ENCODE data around the gene CLDN9. TPM values are rescaled to one million over a fixed set of nuclear protein-coding genes. Genes with fewer than 3 reads are reported as not detected.

The CLDN9 gene
- total and polyA plus RNA-seq, 4 donors: 0.05 to 0.32 (median 0.25) TPM

DNA sequence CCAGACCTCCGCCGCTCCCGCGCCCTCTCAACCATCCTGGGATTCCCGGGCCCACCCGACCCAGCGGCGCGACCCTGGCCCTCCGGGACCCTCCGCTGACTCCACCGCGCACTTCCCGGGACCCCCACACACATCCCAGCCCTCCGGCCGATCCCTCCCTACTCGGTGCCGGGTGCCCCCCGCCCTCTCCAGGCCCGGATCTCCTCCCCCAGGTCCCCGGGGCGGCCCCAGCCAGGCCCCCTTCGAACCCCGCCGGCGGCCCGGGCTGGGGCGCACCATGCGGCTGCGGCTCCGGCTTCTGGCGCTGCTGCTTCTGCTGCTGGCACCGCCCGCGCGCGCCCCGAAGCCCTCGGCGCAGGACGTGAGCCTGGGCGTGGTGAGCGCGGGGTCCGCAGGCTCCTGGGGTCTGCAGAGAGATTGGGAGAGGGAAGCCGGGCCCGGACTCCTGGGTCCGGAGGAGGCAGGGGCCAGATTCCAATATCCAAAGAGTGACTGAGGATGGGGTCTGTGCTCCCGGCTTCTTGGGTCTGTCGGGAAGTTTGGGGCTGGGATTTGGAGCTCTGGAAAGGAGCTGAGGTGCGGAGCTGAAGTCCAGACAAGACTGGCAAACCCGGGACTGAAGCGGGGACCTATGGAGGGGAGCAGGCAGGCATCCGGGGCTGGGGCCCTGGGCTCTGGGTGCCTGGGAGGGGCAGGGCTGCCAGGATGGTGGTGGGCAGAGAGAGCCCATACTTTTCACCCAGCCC lies 34.1 kb downstream of the CLDN9 start:
- no peaks in the 10 kb centered on the region for H3K36me3 ChIP-seq (ENCODE audit: control insufficient read depth in 4 of 4, insufficient read depth in 3 of 4, low read depth in 1 of 4, low read length in 3 of 4)
- no peaks in the 10 kb centered on the region for H3K9me3 ChIP-seq (ENCODE audit: control insufficient read depth in 4 of 4, low read length in 3 of 4)
- DNase-seq (ENCODE audit: low spot score): no peak
- 5% methylated on average over 54 of the region's 54 CpGs for WGBS
- peaks cover 0 to 6% (median 3%) of the 10 kb centered on the region in 4 donors for H3K27me3 ChIP-seq (ENCODE audit: control insufficient read depth in 4 of 4, insufficient read depth in 4 of 4, low read length in 3 of 4)
- H3K27ac ChIP-seq (ENCODE audit: low read depth in 1 of 2, low read length in 2 of 2): no peak overlapping the region
- TF ChIP-seq, protein P1, sequence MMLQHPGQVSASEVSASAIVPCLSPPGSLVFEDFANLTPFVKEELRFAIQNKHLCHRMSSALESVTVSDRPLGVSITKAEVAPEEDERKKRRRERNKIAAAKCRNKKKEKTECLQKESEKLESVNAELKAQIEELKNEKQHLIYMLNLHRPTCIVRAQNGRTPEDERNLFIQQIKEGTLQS (IDR thresholded peaks at IDR 0.05): no peak
- TF ChIP-seq TAF1 (conservative IDR thresholded peaks at IDR 0.05): no peak
- TF ChIP-seq, protein P2, sequence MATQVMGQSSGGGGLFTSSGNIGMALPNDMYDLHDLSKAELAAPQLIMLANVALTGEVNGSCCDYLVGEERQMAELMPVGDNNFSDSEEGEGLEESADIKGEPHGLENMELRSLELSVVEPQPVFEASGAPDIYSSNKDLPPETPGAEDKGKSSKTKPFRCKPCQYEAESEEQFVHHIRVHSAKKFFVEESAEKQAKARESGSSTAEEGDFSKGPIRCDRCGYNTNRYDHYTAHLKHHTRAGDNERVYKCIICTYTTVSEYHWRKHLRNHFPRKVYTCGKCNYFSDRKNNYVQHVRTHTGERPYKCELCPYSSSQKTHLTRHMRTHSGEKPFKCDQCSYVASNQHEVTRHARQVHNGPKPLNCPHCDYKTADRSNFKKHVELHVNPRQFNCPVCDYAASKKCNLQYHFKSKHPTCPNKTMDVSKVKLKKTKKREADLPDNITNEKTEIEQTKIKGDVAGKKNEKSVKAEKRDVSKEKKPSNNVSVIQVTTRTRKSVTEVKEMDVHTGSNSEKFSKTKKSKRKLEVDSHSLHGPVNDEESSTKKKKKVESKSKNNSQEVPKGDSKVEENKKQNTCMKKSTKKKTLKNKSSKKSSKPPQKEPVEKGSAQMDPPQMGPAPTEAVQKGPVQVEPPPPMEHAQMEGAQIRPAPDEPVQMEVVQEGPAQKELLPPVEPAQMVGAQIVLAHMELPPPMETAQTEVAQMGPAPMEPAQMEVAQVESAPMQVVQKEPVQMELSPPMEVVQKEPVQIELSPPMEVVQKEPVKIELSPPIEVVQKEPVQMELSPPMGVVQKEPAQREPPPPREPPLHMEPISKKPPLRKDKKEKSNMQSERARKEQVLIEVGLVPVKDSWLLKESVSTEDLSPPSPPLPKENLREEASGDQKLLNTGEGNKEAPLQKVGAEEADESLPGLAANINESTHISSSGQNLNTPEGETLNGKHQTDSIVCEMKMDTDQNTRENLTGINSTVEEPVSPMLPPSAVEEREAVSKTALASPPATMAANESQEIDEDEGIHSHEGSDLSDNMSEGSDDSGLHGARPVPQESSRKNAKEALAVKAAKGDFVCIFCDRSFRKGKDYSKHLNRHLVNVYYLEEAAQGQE (IDR thresholded peaks at IDR 0.05): no peak
- no peak for TF ChIP-seq HNF4A (conservative IDR thresholded peaks at IDR 0.05)
- no peak for TF ChIP-seq HNF4G (IDR thresholded peaks at IDR 0.05)
- no peak for TF ChIP-seq FOXA2 (IDR thresholded peaks at IDR 0.05)
- no peak for TF ChIP-seq SP1 (IDR thresholded peaks at IDR 0.05)
- TF ChIP-seq, protein P3, sequence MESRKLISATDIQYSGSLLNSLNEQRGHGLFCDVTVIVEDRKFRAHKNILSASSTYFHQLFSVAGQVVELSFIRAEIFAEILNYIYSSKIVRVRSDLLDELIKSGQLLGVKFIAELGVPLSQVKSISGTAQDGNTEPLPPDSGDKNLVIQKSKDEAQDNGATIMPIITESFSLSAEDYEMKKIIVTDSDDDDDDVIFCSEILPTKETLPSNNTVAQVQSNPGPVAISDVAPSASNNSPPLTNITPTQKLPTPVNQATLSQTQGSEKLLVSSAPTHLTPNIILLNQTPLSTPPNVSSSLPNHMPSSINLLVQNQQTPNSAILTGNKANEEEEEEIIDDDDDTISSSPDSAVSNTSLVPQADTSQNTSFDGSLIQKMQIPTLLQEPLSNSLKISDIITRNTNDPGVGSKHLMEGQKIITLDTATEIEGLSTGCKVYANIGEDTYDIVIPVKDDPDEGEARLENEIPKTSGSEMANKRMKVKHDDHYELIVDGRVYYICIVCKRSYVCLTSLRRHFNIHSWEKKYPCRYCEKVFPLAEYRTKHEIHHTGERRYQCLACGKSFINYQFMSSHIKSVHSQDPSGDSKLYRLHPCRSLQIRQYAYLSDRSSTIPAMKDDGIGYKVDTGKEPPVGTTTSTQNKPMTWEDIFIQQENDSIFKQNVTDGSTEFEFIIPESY (IDR thresholded peaks at IDR 0.05): no peak
- TF ChIP-seq JUND (IDR thresholded peaks at IDR 0.05): no peak
- TF ChIP-seq RXRA (IDR thresholded peaks at IDR 0.05): no peak
- peak overlapping the region in 1 of 3 donors; percentile 41 for H3K4me3 ChIP-seq (ENCODE audit: low read depth in 1 of 3, low read length in 3 of 3)
- peaks cover 0 to 14% (median 5%) of the 10 kb centered on the region in 4 donors for H3K4me1 ChIP-seq (ENCODE audit: control insufficient read depth in 4 of 4, insufficient read depth in 4 of 4, low read length in 3 of 4)
- no peak overlapping the region for H3K9ac ChIP-seq (ENCODE audit: low read depth in 1 of 2, low read length in 2 of 2)

DNA sequence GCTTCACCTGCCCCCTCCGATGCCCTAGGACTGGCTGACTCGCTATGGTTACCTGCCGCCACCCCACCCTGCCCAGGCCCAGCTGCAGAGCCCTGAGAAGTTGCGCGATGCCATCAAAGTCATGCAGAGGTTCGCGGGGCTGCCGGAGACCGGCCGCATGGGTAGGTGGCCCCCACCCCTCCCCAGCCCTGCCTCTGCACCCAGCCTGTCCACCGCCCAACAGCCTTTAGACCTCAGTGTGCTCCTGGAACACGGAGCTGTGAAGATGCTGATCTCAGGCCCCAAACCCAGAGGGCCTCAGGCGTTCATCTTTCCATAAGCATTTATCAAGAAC lies 34.6 kb downstream of the CLDN9 start:
- no peak for DNase-seq (ENCODE audit: low spot score)
- Histone ChIP-seq H3K4me1 (ENCODE audit: control insufficient read depth in 4 of 4, insufficient read depth in 4 of 4, low read length in 3 of 4) (peaks cover 0 to 14% (median 5%) of the 10 kb centered on the region in 4 donors), H3K27me3 (ENCODE audit: control insufficient read depth in 4 of 4, insufficient read depth in 4 of 4, low read length in 3 of 4) (peaks cover 0 to 6% (median 3%) of the 10 kb centered on the region in 4 donors), H3K27ac (ENCODE audit: low read depth in 1 of 2, low read length in 2 of 2) (no peak overlapping the region), H3K4me3 (ENCODE audit: low read depth in 1 of 3, low read length in 3 of 3) (no peak overlapping the region), H3K9ac (ENCODE audit: low read depth in 1 of 2, low read length in 2 of 2) (no peak overlapping the region), H3K36me3 (ENCODE audit: control insufficient read depth in 4 of 4, insufficient read depth in 3 of 4, low read depth in 1 of 4, low read length in 3 of 4) (no peaks in the 10 kb centered on the region), H3K9me3 (ENCODE audit: control insufficient read depth in 4 of 4, low read length in 3 of 4) (no peaks in the 10 kb centered on the region)
- TF ChIP-seq, protein P1 (IDR thresholded peaks at IDR 0.05): no peak
- TF ChIP-seq SP1 (IDR thresholded peaks at IDR 0.05) (no peak), FOXA1 (IDR thresholded peaks at IDR 0.05) (no peak), JUND (IDR thresholded peaks at IDR 0.05) (no peak)
- 10% methylated on average over 13 of the region's 13 CpGs for WGBS

All from liver (tissue), 9 donors.